ENCODE results near the gene PTDSS2. TPM values are rescaled to one million over a fixed set of nuclear protein-coding genes. Genes with fewer than 3 reads are reported as not detected.

Gene PTDSS2
- total and polyA plus RNA-seq, 9 of the 15 experiments (the other 6 are each of a cell fraction or from before 2014, with no cell fraction given): 0.45 to 53.9 (median 17.2) TPM

GRCh38 chr11:518463-519202 lies 68.6 kb downstream of the PTDSS2 start (continued):
- no peak for TF ChIP-seq CHD7 (IDR thresholded peaks at IDR 0.05; ENCODE audit: low read depth, low read length)
- no peak; the same call in 1 of the 2 replicates for TF ChIP-seq MITF (IDR thresholded peaks at IDR 0.05)
- peak; percentile 75 for TF ChIP-seq RBFOX2 (IDR thresholded peaks at IDR 0.05; ENCODE audit: low read depth, low read length)
- peak; percentile 67 for TF ChIP-seq ZNF511 (CRISPR knock-in tag; IDR thresholded peaks at IDR 0.05)
- TF ChIP-seq SIN3A (IDR thresholded peaks at IDR 0.05; ENCODE audit: borderline replicate concordance in 2 of 2, control insufficient read depth in 1 of 2, low read depth in 2 of 2, low read length in 2 of 2): peak in 1 of 2 experiments; percentile 36; a peak in 1 of 4 replicates
- TF ChIP-seq ZNF707 (CRISPR knock-in tag; conservative IDR thresholded peaks at IDR 0.05): 0 out of 2 replicates have a peak, but pooled peaks have one; percentile 41
- TF ChIP-seq NRF1 (conservative IDR thresholded peaks at IDR 0.05 in 1 of 2, IDR thresholded peaks at IDR 0.05 in 1 of 2): peak; percentile 59 to 65
- TF ChIP-seq ELF1 (tag; IDR thresholded peaks at IDR 0.05): peak; percentile 58; the same call in 1 of the 2 replicates
- TF ChIP-seq FOXA3 (CRISPR knock-in tag; conservative IDR thresholded peaks at IDR 0.05 in 1 of 2, IDR thresholded peaks at IDR 0.05 in 1 of 2): no peak
- TF ChIP-seq STAT5A (IDR thresholded peaks at IDR 0.05; ENCODE audit: borderline replicate concordance, low read length): no peak
